HepG2 (cell line): Measurements from ENCODE around the gene BCL2A1. TPM values are rescaled to one million over a fixed set of nuclear protein-coding genes. Genes with fewer than 3 reads are reported as not detected.

ENCODE experiments used
- ATAC-seq: fragments of 200-7000 bp; cut with Tn5 transposase; 3 replicates; pipeline ENCODE4 v1.9.1; 2020; ENCODE audit warnings: mild to moderate bottlenecking, moderate library complexity
- BruUV-seq: library from RNA; stranded (reverse); fragments of 400-500 nt; replicated peaks from 2 replicates; lab custom pipeline; 2021; lab: Mats Ljungman, UMichigan
- CTCF ChIA-PET: fragments of 300-600 bp; formaldehyde crosslinking; extraction: SDS; loops from one replicate; lab custom pipeline; 2021; ENCODE audit warnings: low total read pairs, inconsistent platforms, low intra/inter-chr PET ratio; lab: Yijun Ruan, JAX
- POLR2A ChIA-PET: fragments of 350-600 bp; sonication (Branson Sonifier 250); formaldehyde crosslinking; loops from one replicate; lab custom pipeline; 2020; ENCODE audit warnings: antibody characterized with exemption, inconsistent platforms; lab: Yijun Ruan, JAX
- DNase-seq: peaks from one replicate; pipeline ENCODE4 v3.0.0-alpha.2; 2015; ENCODE audit warnings: low spot score
- FAIRE-seq: peaks from 3 replicates; lab custom pipeline; 2011; peaks lifted over from hg19 to GRCh38; lab: Jason Lieb, UNC
- H2AFZ ChIP-seq: one replicate; pipeline ENCODE4 v1.6.1; 2011; ENCODE audit warnings: low read length, inconsistent platforms
- H3K27ac ChIP-seq: fragments of 300-600 bp; 3 replicates; pipeline ENCODE4 v1.8.0; 2011; ENCODE audit warnings: mixed run types, mild to moderate bottlenecking, mixed read lengths, low read length, inconsistent platforms; ENCODE audit not compliant: insufficient read depth; ENCODE audit errors: extremely low read length
- H3K27me3 ChIP-seq, 2 experiments: fragments of 200-600 bp in 1 of 2; 2 replicates in 1 of 2; 3 replicates in 1 of 2; pipeline versions ENCODE4 v1.6.0 to v1.8.0; 2011; ENCODE audit warnings: low read length in 2 of 2, mild to moderate bottlenecking in 2 of 2, moderate library complexity in 2 of 2, inconsistent platforms in 1 of 2; ENCODE audit not compliant: insufficient read depth in 2 of 2, control insufficient read depth in 1 of 2
- H3K36me3 ChIP-seq, 2 experiments: fragments of 200-600 bp in 1 of 2; replicated peaks in 1 of 2; 2 replicates in 1 of 2; 3 replicates in 1 of 2; pipeline versions ENCODE4 v1.5.1 to v1.8.0; 2011; ENCODE audit warnings: low read length in 2 of 2, inconsistent platforms in 1 of 2; ENCODE audit not compliant: insufficient read depth in 2 of 2, control insufficient read depth in 1 of 2
- H3K4me1 ChIP-seq: 2 replicates; pipeline ENCODE4 v1.5.1; 2012; ENCODE audit warnings: low read length, inconsistent platforms; ENCODE audit not compliant: insufficient read depth
- H3K4me2 ChIP-seq: 2 replicates; pipeline ENCODE4 v1.6.0; 2011; ENCODE audit warnings: low read depth, low read length, inconsistent platforms
- H3K4me3 ChIP-seq, 3 experiments: fragments of 200-600 bp in 1 of 3; sonication (generic), shearing (Covaris generic) in 1 of 3; replicated peaks in 1 of 3; 2 replicates each; pipeline ENCODE4 v1.5.1; 2011 to 2016; ENCODE audit warnings: low read length in 3 of 3, inconsistent platforms in 2 of 3, low read depth in 2 of 3, mild to moderate bottlenecking in 2 of 3, control low read depth in 1 of 3, mixed read lengths in 1 of 3; ENCODE audit not compliant: insufficient read depth in 1 of 3
- H3K79me2 ChIP-seq: one replicate; pipeline ENCODE4 v1.6.1; 2011; ENCODE audit warnings: low read length, inconsistent platforms; ENCODE audit not compliant: insufficient read depth
- H3K9ac ChIP-seq: 2 replicates; pipeline ENCODE4 v1.6.0; 2011; ENCODE audit warnings: mild to moderate bottlenecking, low read depth, low read length, inconsistent platforms; ENCODE audit not compliant: insufficient read depth
- H3K9me3 ChIP-seq: 2 replicates; pipeline ENCODE4 v1.5.1; 2012; ENCODE audit warnings: mild to moderate bottlenecking, low read length
- H4K20me1 ChIP-seq: 2 replicates; pipeline ENCODE4 v1.6.0; 2011; ENCODE audit warnings: inconsistent platforms, mild to moderate bottlenecking, low read length, moderate library complexity; ENCODE audit not compliant: insufficient read depth
- AFF4 ChIP-seq: sonication (generic); formaldehyde crosslinking; IDR thresholded peaks from 2 replicates; pipeline ENCODE4 v1.4.0; 2020; ENCODE audit warnings: missing genetic modification reagents
- CBX1 ChIP-seq: IDR thresholded peaks from one replicate; pipeline ENCODE4 v1.6.1; 2016; ENCODE audit warnings: antibody characterized with exemption, low read depth
- EP300 ChIP-seq, 3 experiments: sonication (generic) in 1 of 3; formaldehyde crosslinking in 1 of 3; IDR thresholded peaks; 2 replicates each; pipeline versions ENCODE4 v1.5.1 to v1.6.1; 2011 to 2020; ENCODE audit warnings: low read depth in 2 of 3, low read length in 2 of 3, borderline replicate concordance in 1 of 3, improper control_type of control experiment in 1 of 3, mild to moderate bottlenecking in 1 of 3, missing genetic modification reagents in 1 of 3, moderate library complexity in 1 of 3
- PHF21A ChIP-seq: sonication (generic); formaldehyde crosslinking; IDR thresholded peaks from 2 replicates; pipeline ENCODE4 v1.5.0; 2020; ENCODE audit warnings: mild to moderate bottlenecking, missing genetic modification reagents
- RORA ChIP-seq: sonication (generic); formaldehyde crosslinking; IDR thresholded peaks from 2 replicates; pipeline ENCODE4 v1.5.0; 2020; ENCODE audit warnings: mild to moderate bottlenecking, missing genetic modification reagents, moderate library complexity
- ZNF17 ChIP-seq: sonication (generic); formaldehyde crosslinking; IDR thresholded peaks from 2 replicates; pipeline ENCODE4 v1.5.0; 2020; ENCODE audit warnings: mild to moderate bottlenecking, missing genetic modification reagents
- ZNF225 ChIP-seq: sonication (generic); formaldehyde crosslinking; IDR thresholded peaks from 2 replicates; pipeline ENCODE4 v1.4.0; 2020; ENCODE audit warnings: mild to moderate bottlenecking, missing genetic modification reagents
- ZNF383 ChIP-seq: sonication (generic); formaldehyde crosslinking; IDR thresholded peaks from 2 replicates; pipeline ENCODE4 v1.4.0; 2020; ENCODE audit warnings: missing genetic modification reagents, mild to moderate bottlenecking, borderline replicate concordance
- ZNF547 ChIP-seq: sonication (generic); formaldehyde crosslinking; IDR thresholded peaks from 2 replicates; pipeline ENCODE4 v1.5.1; 2020; ENCODE audit warnings: mild to moderate bottlenecking, missing genetic modification reagents
- ZNF790 ChIP-seq: sonication (generic); formaldehyde crosslinking; IDR thresholded peaks from 2 replicates; pipeline ENCODE4 v1.8.0; 2022; ENCODE audit warnings: missing genetic modification reagents, mild to moderate bottlenecking, borderline replicate concordance
- WGBS: methylation state at CpG from one replicate; pipeline ENCODE4 v1.1.6; 2017; ENCODE audit warnings: low lambda C conversion rate; 5-methylcytosine and 5-hydroxymethylcytosine counted together
- in situ Hi-C: cut with HindIII; loops from 2 replicates; pipeline ENCODE4 v1.10.0; 2017; ENCODE audit warnings: low pct_unique_long_range_greater_than_20kb; ENCODE audit not compliant: extremely low pct_ligation_motif_present
- intact Hi-C: fragments of 100-400 bp; cut with micrococcal nuclease; formaldehyde crosslinking; loops from one replicate; pipeline ENCODE4 v1.10.0; 2022; ENCODE audit not compliant: unreplicated experiment
- polyA plus RNA-seq, 8 experiments: library from polyadenylated mRNA; depleted of rRNA in 3 of 8; stranded (reverse) in 7 of 8; unstranded in 1 of 8; fragments of >200 nt; fragmentation: Illumina TruSeq in 4 of 8; extraction: Trizol in 4 of 8; gene quantifications; 2 replicates each; pipeline versions ENCODE4 v1.2.1 to v1.2.3, GENCODE V29; 2011 to 2016; ENCODE audit warnings: low read depth in 4 of 8, missing spikeins in 1 of 8, mixed read lengths in 1 of 8; ENCODE audit not compliant: insufficient read depth in 1 of 8
- total RNA-seq, 5 experiments: library from RNA; depleted of rRNA; stranded (reverse); fragments of >200 nt; fragmentation: Illumina TruSeq; extraction: Trizol; gene quantifications; 2 replicates each; pipeline ENCODE4 v1.2.3, GENCODE V29; 2016; ENCODE audit warnings: low read depth in 1 of 5

BCL2A1 gene
- total and polyA plus RNA-seq, 2 of the 13 experiments (the other 11 are each of a cell fraction or from before 2014, with no cell fraction given): 0.08 to 0.31 TPM

- intact Hi-C loops (no loop called here), in situ Hi-C loops (no loop called here)
- Histone ChIP-seq H3K36me3 (no peaks in the 10 kb centered on the region), H2AFZ (no peak overlapping the region), H3K4me1 (peaks cover 28% of the 10 kb centered on the region), H3K27me3 (peaks cover 0 to 12% of the 10 kb centered on the region in 2 experiments; a peak in 2 of 5 replicates), H3K79me2 (no peaks in the 10 kb centered on the region), H3K4me3 (no peak overlapping the region), H4K20me1 (no peaks in the 10 kb centered on the region), H3K9ac (no peak overlapping the region), H3K27ac (no peak overlapping the region), H3K4me2 (no peak overlapping the region), H3K9me3 (no peaks in the 10 kb centered on the region)
- FAIRE-seq (no peak), DNase-seq (no peak), ATAC-seq (no peak)
- ChIA-PET CTCF (no interaction called here), POLR2A (interaction anchor here (2.2 kb wide), 1 partner anchor 10 kb away, joined by 7 read pairs; no protein-coding TSS in a partner anchor)
- 30% methylated on average over 3 of the region's 3 CpGs for WGBS
- no TSS peak for BruUV-seq
- no peak for TF ChIP-seq RORA (CRISPR knock-in tag)
- no peak for TF ChIP-seq ZNF383 (CRISPR knock-in tag)
- no peak for TF ChIP-seq ZNF547 (CRISPR knock-in tag)
- TF ChIP-seq ZNF790 (CRISPR knock-in tag): no peak
- TF ChIP-seq EP300 (IDR thresholded peaks at IDR 0.05; ENCODE audit: low read depth in 2 of 2, low read length in 2 of 2): no peak
- no peak for TF ChIP-seq EP300 (CRISPR knock-in tag; IDR thresholded peaks at IDR 0.05; ENCODE audit: borderline replicate concordance)
- no peak for TF ChIP-seq PHF21A (CRISPR knock-in tag)
- no peak for TF ChIP-seq ZNF225
- no peak for TF ChIP-seq AFF4
- no peak for TF ChIP-seq CBX1
- TF ChIP-seq ZNF17 (CRISPR knock-in tag): no peak
Measured at GRCh38 chr15:79933231-79933630, 37.8 kb downstream of the BCL2A1 start.
